Neuronal stem cell (in vitro differentiated cells): ENCODE data around the gene CPNE1. TPM values are rescaled to one million over a fixed set of nuclear protein-coding genes. Genes with fewer than 3 reads are reported as not detected.

Experiments
- DNase-seq: peaks from one replicate; pipeline ENCODE4 v3.0.0-alpha.2; 2013; ENCODE audit warnings: low spot score
- H2AFZ ChIP-seq: one replicate; pipeline ENCODE4 v1.6.1; 2013; ENCODE audit warnings: mild to moderate bottlenecking, low read length, inconsistent platforms
- H2AK5ac ChIP-seq: 2 replicates; pipeline ENCODE4 v1.6.1; 2013; ENCODE audit warnings: low read depth, mild to moderate bottlenecking, inconsistent platforms, low read length, moderate library complexity, mixed read lengths
- H2BK120ac ChIP-seq: 2 replicates; pipeline ENCODE4 v1.6.1; 2013; ENCODE audit warnings: low read depth, mild to moderate bottlenecking, inconsistent platforms, low read length, moderate library complexity, mixed read lengths
- H2BK12ac ChIP-seq: one replicate; pipeline ENCODE4 v1.6.1; 2013; ENCODE audit warnings: low read length, inconsistent platforms
- H2BK15ac ChIP-seq: 2 replicates; pipeline ENCODE4 v1.6.1; 2013; ENCODE audit warnings: mild to moderate bottlenecking, low read length, inconsistent platforms, mixed read lengths
- H2BK5ac ChIP-seq: one replicate; pipeline ENCODE4 v1.6.1; 2013; ENCODE audit warnings: inconsistent platforms, mild to moderate bottlenecking, low read length, moderate library complexity
- H3K14ac ChIP-seq: one replicate; pipeline ENCODE4 v1.6.1; 2013; ENCODE audit warnings: low read length, inconsistent platforms
- H3K18ac ChIP-seq: 2 replicates; pipeline ENCODE4 v1.6.1; 2013; ENCODE audit warnings: low read length, inconsistent platforms
- H3K23ac ChIP-seq: 2 replicates; pipeline ENCODE4 v1.6.1; 2013; ENCODE audit warnings: low read depth, mild to moderate bottlenecking, mixed read lengths, low read length, inconsistent platforms; ENCODE audit not compliant: poor library complexity
- H3K27ac ChIP-seq: replicated peaks from 3 replicates; pipeline ENCODE4 v1.5.1; 2013; ENCODE audit warnings: low read length, inconsistent platforms
- H3K27me3 ChIP-seq, 3 experiments: 2 replicates each; pipeline ENCODE4 v1.6.1; 2013; ENCODE audit warnings: low read length in 3 of 3, mild to moderate bottlenecking in 2 of 3, inconsistent platforms in 1 of 3, low read depth in 1 of 3, mixed read lengths in 1 of 3, moderate library complexity in 1 of 3; ENCODE audit not compliant: control insufficient read depth in 3 of 3, insufficient read depth in 3 of 3
- H3K36me3 ChIP-seq, 2 donors: replicated peaks in 1 of 2; 2 replicates each; pipeline ENCODE4 v1.6.1; 2013; ENCODE audit warnings: low read length in 2 of 2; ENCODE audit not compliant: control insufficient read depth in 2 of 2, insufficient read depth in 2 of 2
- H3K4ac ChIP-seq: 2 replicates; pipeline ENCODE4 v1.6.1; 2013; ENCODE audit warnings: inconsistent platforms, mild to moderate bottlenecking, low read length, moderate library complexity
- H3K4me1 ChIP-seq, 2 donors: 1 replicate in 1 of 2; 2 replicates in 1 of 2; pipeline ENCODE4 v1.6.1; 2013; ENCODE audit warnings: low read length in 2 of 2, low read depth in 1 of 2; ENCODE audit not compliant: control insufficient read depth in 2 of 2, insufficient read depth in 1 of 2
- H3K4me2 ChIP-seq: one replicate; pipeline ENCODE4 v1.6.1; 2013; ENCODE audit warnings: mild to moderate bottlenecking, low read length, inconsistent platforms; ENCODE audit not compliant: insufficient read depth, poor library complexity, severe bottlenecking
- H3K4me3 ChIP-seq, 2 donors: 2 replicates each; pipeline ENCODE4 v1.5.1; 2013; ENCODE audit warnings: low read length in 2 of 2, mild to moderate bottlenecking in 2 of 2, inconsistent platforms in 1 of 2, moderate library complexity in 1 of 2
- H3K79me1 ChIP-seq: one replicate; pipeline ENCODE4 v1.6.1; 2013; ENCODE audit warnings: low read depth, mild to moderate bottlenecking, inconsistent platforms, low read length, moderate library complexity
- H3K9ac ChIP-seq: one replicate; pipeline ENCODE4 v1.6.1; 2013; ENCODE audit warnings: mild to moderate bottlenecking, low read depth, low read length, inconsistent platforms; ENCODE audit not compliant: poor library complexity
- H3K9me3 ChIP-seq, 2 donors: replicated peaks in 1 of 2; 2 replicates each; pipeline versions ENCODE3 to v1.6.1; 2013; ENCODE audit warnings: low read length in 2 of 2, mild to moderate bottlenecking in 2 of 2, inconsistent platforms in 1 of 2, low read depth in 1 of 2, mixed read lengths in 1 of 2, moderate library complexity in 1 of 2; ENCODE audit not compliant: control insufficient read depth in 2 of 2, insufficient read depth in 1 of 2
- H4K8ac ChIP-seq: one replicate; pipeline ENCODE4 v1.6.1; 2013; ENCODE audit warnings: low read depth, mild to moderate bottlenecking, inconsistent platforms, low read length, moderate library complexity
- H4K91ac ChIP-seq: one replicate; pipeline ENCODE4 v1.6.1; 2013; ENCODE audit warnings: low read length, low read depth, mild to moderate bottlenecking, inconsistent platforms; ENCODE audit not compliant: poor library complexity
- WGBS, 2 donors: extraction: QIAGEN DNeasy Blood & Tissue Kit; methylation state at CpG; one replicate each; pipeline ENCODE4 v1.1.7; 2013; ENCODE audit warnings: missing lambda C conversion rate in 2 of 2, mixed read lengths in 1 of 2; ENCODE audit not compliant: insufficient read length in 2 of 2, insufficient replicate concordance in 1 of 2; ENCODE audit errors: extremely low coverage in 2 of 2; 5-methylcytosine and 5-hydroxymethylcytosine counted together
- small RNA-seq: library from polyadenylated mRNA; stranded (forward); fragments of <200 nt; extraction: miRNeasy Mini kit (QIAGEN cat#:217004); gene quantifications from one replicate; pipeline ENCODE3, GENCODE V24; 2013; ENCODE audit not compliant: insufficient read depth

The CPNE1 gene

DNA sequence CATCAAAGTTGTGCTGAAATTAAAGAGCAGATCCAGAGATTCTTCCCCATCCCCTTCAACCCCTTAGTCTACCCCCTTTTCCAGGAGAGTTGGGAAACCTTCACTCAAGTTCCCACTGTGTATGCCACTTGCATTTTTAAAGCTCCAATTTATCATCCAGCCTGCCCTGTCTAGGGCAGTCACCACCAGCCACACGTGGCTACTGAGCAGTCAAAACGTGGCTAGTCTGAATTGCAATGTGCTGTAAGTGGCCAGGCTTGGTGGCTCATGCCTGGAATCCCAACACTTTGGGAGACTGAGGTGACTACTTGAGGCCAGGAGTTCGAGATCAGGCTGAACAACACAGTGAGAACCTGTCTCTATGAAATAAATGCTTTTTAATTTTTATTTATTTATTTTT lies 87.9 kb downstream of the CPNE1 start:
- H3K4me1 ChIP-seq: no peaks in the 10 kb centered on the region
- no peak overlapping the region for H4K8ac ChIP-seq
- WGBS, 2 donors: no CpG with 5 or more reads among the region's 3 CpGs
- H3K27ac ChIP-seq: no peak overlapping the region
- no peak overlapping the region for H2AFZ ChIP-seq
- H3K4me3 ChIP-seq: no peak overlapping the region
- no peak overlapping the region for H2BK120ac ChIP-seq
- no peak overlapping the region for H3K4ac ChIP-seq
- no peak overlapping the region for H2BK5ac ChIP-seq
- no peaks in the 10 kb centered on the region for H3K36me3 ChIP-seq
- no peak overlapping the region for H2BK15ac ChIP-seq
- H2AK5ac ChIP-seq: no peak overlapping the region
- no peak overlapping the region for H3K23ac ChIP-seq
- no peaks in the 10 kb centered on the region for H3K79me1 ChIP-seq
- no peak overlapping the region for H2BK12ac ChIP-seq
- H3K27me3 ChIP-seq: no peaks in the 10 kb centered on the region
- no peak for DNase-seq
- no peak overlapping the region for H3K4me2 ChIP-seq
- no peak overlapping the region for H3K9ac ChIP-seq
- no peaks in the 10 kb centered on the region for H3K9me3 ChIP-seq
- no peak overlapping the region for H4K91ac ChIP-seq
- H3K14ac ChIP-seq: no peak overlapping the region
- H3K18ac ChIP-seq: no peak overlapping the region

Small RNA genes lying within 50 kb of the gene (small RNA-seq; reads per million reads assigned to genes)
- gene RNU6-759P (not detected), gene RPL37P1 (not detected)
